ENCODE results near the gene ADARB2. TPM values are rescaled to one million over a fixed set of nuclear protein-coding genes. Genes with fewer than 3 reads are reported as not detected.

The ADARB2 gene
- total RNA-seq, 1 donor from 2014 or later: 0.22 TPM

- DNase-seq: no peak
- no peak for ATAC-seq
- intact Hi-C loops (cut with micrococcal nuclease): no loop called here
Observed at GRCh38 chr10:1499359-1499957, 237.9 kb downstream of the ADARB2 start.

GRCh38 chr10:1498746-1499358, 238.5 kb downstream of the ADARB2 start:
- ATAC-seq: no peak
- intact Hi-C loops (cut with micrococcal nuclease): no loop called here
- DNase-seq: no peak

GRCh38 chr10:1495915-1496517, 241.3 kb downstream of the ADARB2 start:
- intact Hi-C loops (cut with micrococcal nuclease): no loop called here
- ATAC-seq (no peak), DNase-seq (no peak)

- intact Hi-C loops (cut with micrococcal nuclease): no loop called here
- DNase-seq (no peak), ATAC-seq (no peak)
Observed at GRCh38 chr10:1492641-1493040, 244.7 kb downstream of the ADARB2 start.

GRCh38 chr10:1491901-1492300, 245.4 kb downstream of the ADARB2 start:
- ATAC-seq (no peak), DNase-seq (no peak)
- intact Hi-C loops (cut with micrococcal nuclease): no loop called here

GRCh38 chr10:1489801-1490200, 247.5 kb downstream of the ADARB2 start:
- no peak for ATAC-seq
- intact Hi-C loops (cut with micrococcal nuclease): no loop called here
- DNase-seq: no peak

- DNase-seq (no peak), ATAC-seq (no peak)
- intact Hi-C loops (cut with micrococcal nuclease): no loop called here
Observed at GRCh38 chr10:1488970-1489548, 248.3 kb downstream of the ADARB2 start.

GRCh38 chr10:1486841-1487687, 250.3 kb downstream of the ADARB2 start:
- intact Hi-C loops (cut with micrococcal nuclease): no loop called here
- ATAC-seq (no peak), DNase-seq (no peak)

- ATAC-seq (no peak), DNase-seq (no peak)
- intact Hi-C loops (cut with micrococcal nuclease): no loop called here
Observed at GRCh38 chr10:1485357-1485756, 252.0 kb downstream of the ADARB2 start.

- intact Hi-C loops (cut with micrococcal nuclease): no loop called here
Observed at GRCh38 chr10:1483826-1484225, 253.5 kb downstream of the ADARB2 start.

GRCh38 chr10:1483246-1483645, 254.1 kb downstream of the ADARB2 start:
- DNase-seq (no peak), ATAC-seq (no peak)
- intact Hi-C loops (cut with micrococcal nuclease): no loop called here

More at GRCh38 chr10:1483826-1484225, 253.5 kb downstream of the ADARB2 start:
- no peak for DNase-seq
- ATAC-seq: no peak

- intact Hi-C loops (cut with micrococcal nuclease): no loop called here
- ATAC-seq: no peak
- no peak for DNase-seq
Observed at GRCh38 chr10:1477578-1477977, 259.7 kb downstream of the ADARB2 start.

- no peak for DNase-seq
- intact Hi-C loops (cut with micrococcal nuclease): no loop called here
- ATAC-seq: no peak
Observed at GRCh38 chr10:1476455-1476803, 260.9 kb downstream of the ADARB2 start.

- intact Hi-C loops (cut with micrococcal nuclease): no loop called here
- ATAC-seq: no peak
- DNase-seq: no peak
Observed at GRCh38 chr10:1475771-1476454, 261.4 kb downstream of the ADARB2 start.

GRCh38 chr10:1475098-1475591, 262.2 kb downstream of the ADARB2 start:
- ATAC-seq (no peak), DNase-seq (no peak)
- intact Hi-C loops (cut with micrococcal nuclease): no loop called here

GRCh38 chr10:1474376-1475097, 262.8 kb downstream of the ADARB2 start:
- ATAC-seq: no peak
- no peak for DNase-seq
- intact Hi-C loops (cut with micrococcal nuclease): no loop called here

GRCh38 chr10:1473874-1474273, 263.5 kb downstream of the ADARB2 start:
- intact Hi-C loops (cut with micrococcal nuclease): no loop called here
- DNase-seq (no peak), ATAC-seq (no peak)

GRCh38 chr10:1472178-1472958, 265.0 kb downstream of the ADARB2 start:
- ATAC-seq: no peak
- intact Hi-C loops (cut with micrococcal nuclease): no loop called here
- DNase-seq: no peak

All from left ventricle myocardium superior (tissue), 1 donor.